ENCODE results near the gene TM9SF1.

- TF ChIP-seq CTCF (IDR thresholded peaks at IDR 0.05; ENCODE audit: low read depth, low read length), result peak; percentile 79
- no peak for TF ChIP-seq EZH2phosphoT487 (IDR thresholded peaks at IDR 0.05; ENCODE audit: low read depth)
Observed at GRCh38 chr14:24215495-24216344, 20.5 kb upstream of the TM9SF1 start, which contains the start of gene MDP1.
